BJ (cell line): ENCODE measurements around the gene DDAH1. TPM values are rescaled to one million over a fixed set of nuclear protein-coding genes. Genes with fewer than 3 reads are reported as not detected.

Experiments used
- CTCF ChIA-PET: fragments of 350-600 bp; formaldehyde crosslinking; extraction: SDS; loops from one replicate; lab custom pipeline; 2021; ENCODE audit warnings: antibody characterized with exemption, inconsistent platforms; lab: Yijun Ruan, JAX
- POLR2A ChIA-PET: fragments of 300-600 bp; sonication (Branson Sonifier 250); formaldehyde crosslinking; extraction: SDS; loops from one replicate; lab custom pipeline; 2021; ENCODE audit warnings: antibody characterized with exemption; lab: Charles Lee
- DNase-seq: peaks from one replicate; pipeline ENCODE4 v3.0.0-alpha.2; 2011; ENCODE audit warnings: low read depth
- H3K27me3 ChIP-seq: 2 replicates; pipeline ENCODE4 v1.6.0; 2011; ENCODE audit warnings: low read length; ENCODE audit not compliant: control insufficient read depth, insufficient read depth
- H3K36me3 ChIP-seq: 2 replicates; pipeline ENCODE4 v1.5.1; 2011; ENCODE audit warnings: low read length; ENCODE audit not compliant: control insufficient read depth, insufficient read depth
- H3K4me3 ChIP-seq: 2 replicates; pipeline ENCODE4 v1.5.1; 2011; ENCODE audit warnings: low read depth, mild to moderate bottlenecking, control low read depth, low read length
- polyA plus RNA-seq: library from polyadenylated mRNA; depleted of rRNA; stranded (reverse); fragments of >200 nt; gene quantifications from 2 replicates; pipeline ENCODE4 v1.2.3, GENCODE V29; 2011
- TF ChIP-seq, protein P1 (sequence below): IDR thresholded peaks from 2 replicates; pipeline ENCODE4 v1.5.1; 2011; ENCODE audit warnings: low read depth, mild to moderate bottlenecking, control low read depth, inconsistent platforms, low read length, moderate library complexity; ENCODE audit not compliant: insufficient read depth

DDAH1 gene
- polyA plus RNA-seq, 1 experiment = 244 TPM

DNA sequence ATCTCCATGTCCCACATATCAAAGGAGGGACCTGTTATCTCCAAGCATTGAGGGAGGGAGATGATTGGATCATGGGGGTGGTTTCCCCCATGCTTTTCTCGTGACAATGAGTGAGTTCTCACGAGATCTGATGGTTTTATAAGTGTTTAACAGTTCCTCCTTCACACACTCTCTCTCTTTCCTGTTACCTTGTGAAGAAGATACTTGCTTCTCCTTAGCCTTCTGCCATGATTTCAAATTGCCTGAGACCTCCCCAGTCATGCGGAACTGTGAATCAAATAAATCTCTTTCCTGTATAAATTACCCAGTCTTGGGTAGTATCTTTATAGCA, 91.6 kb downstream of the DDAH1 start:
- TF ChIP-seq, protein P1, sequence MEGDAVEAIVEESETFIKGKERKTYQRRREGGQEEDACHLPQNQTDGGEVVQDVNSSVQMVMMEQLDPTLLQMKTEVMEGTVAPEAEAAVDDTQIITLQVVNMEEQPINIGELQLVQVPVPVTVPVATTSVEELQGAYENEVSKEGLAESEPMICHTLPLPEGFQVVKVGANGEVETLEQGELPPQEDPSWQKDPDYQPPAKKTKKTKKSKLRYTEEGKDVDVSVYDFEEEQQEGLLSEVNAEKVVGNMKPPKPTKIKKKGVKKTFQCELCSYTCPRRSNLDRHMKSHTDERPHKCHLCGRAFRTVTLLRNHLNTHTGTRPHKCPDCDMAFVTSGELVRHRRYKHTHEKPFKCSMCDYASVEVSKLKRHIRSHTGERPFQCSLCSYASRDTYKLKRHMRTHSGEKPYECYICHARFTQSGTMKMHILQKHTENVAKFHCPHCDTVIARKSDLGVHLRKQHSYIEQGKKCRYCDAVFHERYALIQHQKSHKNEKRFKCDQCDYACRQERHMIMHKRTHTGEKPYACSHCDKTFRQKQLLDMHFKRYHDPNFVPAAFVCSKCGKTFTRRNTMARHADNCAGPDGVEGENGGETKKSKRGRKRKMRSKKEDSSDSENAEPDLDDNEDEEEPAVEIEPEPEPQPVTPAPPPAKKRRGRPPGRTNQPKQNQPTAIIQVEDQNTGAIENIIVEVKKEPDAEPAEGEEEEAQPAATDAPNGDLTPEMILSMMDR = no peak
- Histone ChIP-seq H3K36me3 (no peaks in the 10 kb centered on the region), H3K4me3 (no peak overlapping the region), H3K27me3 (no peaks in the 10 kb centered on the region)
- DNase-seq = no peak
- ChIA-PET CTCF (no interaction called here), POLR2A (no interaction called here)

DNA sequence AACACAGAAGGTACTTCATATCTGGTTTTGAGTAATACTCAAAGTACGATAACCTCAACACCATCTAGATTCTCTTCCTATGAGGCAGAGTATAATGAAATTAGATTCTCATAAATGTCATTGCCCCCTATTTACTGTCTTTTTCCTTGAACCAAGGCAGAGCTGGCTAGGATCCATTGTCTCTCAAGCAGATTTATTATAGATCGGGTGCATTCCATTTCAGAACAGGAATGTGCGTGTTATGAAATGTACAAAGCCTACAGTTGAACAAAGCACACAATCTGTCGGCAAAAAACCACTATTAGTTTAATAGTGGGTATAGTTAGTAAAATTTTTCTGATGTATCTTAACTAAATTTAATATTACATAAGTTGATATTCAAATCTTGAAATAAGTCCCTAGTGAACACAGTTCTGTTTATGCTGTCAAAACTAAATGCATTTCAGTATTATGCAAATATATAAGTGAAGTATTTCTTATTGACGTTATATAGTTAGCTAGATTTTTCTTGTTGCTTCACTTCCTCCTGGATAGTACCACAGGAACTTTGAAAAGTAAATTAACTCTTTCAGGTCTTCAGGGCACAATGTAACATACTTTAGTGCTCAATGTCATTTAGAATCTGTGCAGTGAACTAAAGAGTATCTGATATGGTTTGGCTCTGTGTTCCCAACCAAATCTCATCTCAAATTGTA, 92.1 kb downstream of the DDAH1 start:
- CTCF ChIA-PET = interaction anchor here (1.2 to 1.5 kb wide), 2 partner anchors 41 to 74 kb away, joined by 3 to 4 read pairs; no protein-coding TSS in a partner anchor
- no peak for DNase-seq
- TF ChIP-seq, protein P1 = no peak
- Histone ChIP-seq H3K4me3 (no peak overlapping the region), H3K27me3 (no peaks in the 10 kb centered on the region), H3K36me3 (no peaks in the 10 kb centered on the region)
- POLR2A ChIA-PET = no interaction called here

DNA sequence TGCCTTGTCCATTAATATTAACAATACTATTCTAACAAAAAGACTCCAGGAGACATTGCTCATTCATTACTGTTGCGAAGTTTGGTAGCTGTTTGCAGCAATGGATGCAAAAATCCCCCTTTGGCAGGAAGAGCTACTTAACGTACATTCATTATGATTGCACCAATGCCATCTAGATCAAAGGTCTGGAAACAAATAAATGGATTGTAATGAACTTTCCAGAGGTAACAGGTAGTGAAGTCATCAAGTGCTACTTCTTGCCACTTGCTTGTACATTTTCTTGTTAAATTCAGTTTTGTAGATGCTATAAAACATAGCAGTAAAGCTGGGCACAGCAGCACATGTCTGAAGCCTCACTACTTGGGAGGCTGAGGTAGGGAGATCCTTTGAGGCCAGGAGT, 93.9 kb downstream of the DDAH1 start:
- H3K36me3 ChIP-seq = no peaks in the 10 kb centered on the region
- no peak overlapping the region for H3K4me3 ChIP-seq
- no peaks in the 10 kb centered on the region for H3K27me3 ChIP-seq
- no peak for DNase-seq
- TF ChIP-seq, protein P1 = no peak
- ChIA-PET CTCF (no interaction called here), POLR2A (interaction anchor here (0.5 kb wide), 1 partner anchor 1821 kb away, joined by 3 read pairs; no protein-coding TSS in a partner anchor)

DNA sequence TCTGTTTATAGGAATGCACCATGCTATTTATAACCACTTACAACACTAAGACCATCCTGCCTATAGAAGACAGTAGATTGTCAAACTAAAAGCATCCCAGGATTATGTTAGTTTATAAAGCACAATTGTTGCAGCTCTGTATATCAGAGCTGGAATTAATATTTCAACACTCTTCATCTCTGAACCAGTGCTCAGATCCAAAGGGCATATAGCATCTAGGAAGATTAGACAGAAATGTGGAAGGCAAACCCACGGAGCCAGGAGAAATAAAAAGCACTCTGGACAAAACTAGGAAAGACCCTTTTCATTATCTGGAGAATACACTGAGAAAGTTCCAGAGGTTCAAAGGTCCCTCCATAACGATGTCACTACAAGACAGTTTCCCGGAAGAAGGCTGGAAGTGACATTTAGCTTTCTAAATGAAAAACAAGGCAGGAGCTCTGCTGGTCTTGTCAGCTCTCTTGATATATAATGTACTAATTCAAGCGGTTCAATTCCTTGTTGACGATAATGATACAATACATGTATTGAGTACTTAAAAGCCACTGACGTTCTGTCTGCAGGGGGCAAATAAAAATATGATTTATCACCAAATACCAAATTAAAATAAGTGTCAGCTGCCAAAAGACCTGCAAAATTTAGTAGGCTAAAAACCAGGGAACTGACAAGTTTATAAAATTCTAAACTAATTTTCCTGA, 96.7 kb downstream of the DDAH1 start:
- POLR2A ChIA-PET = no interaction called here
- CTCF ChIA-PET = interaction anchor here (0.9 kb wide), 2 partner anchors 10 to 24 kb away, joined by 3 read pairs; no protein-coding TSS in a partner anchor
- no peak for DNase-seq
- no peaks in the 10 kb centered on the region for H3K36me3 ChIP-seq
- TF ChIP-seq, protein P1 = no peak
- H3K4me3 ChIP-seq = no peak overlapping the region
- H3K27me3 ChIP-seq = no peaks in the 10 kb centered on the region
